ENCODE measurements around the gene DMAP1.

The DMAP1 gene

GRCh38 chr1:44240802-44241671, 27.8 kb downstream of the DMAP1 start:
- DNase-seq = no peak
- TF ChIP-seq CTCF (IDR thresholded peaks at IDR 0.05; ENCODE audit: low read length) (no peak), EZH2 (optimal IDR thresholded peaks at IDR 0.05; ENCODE audit: low read depth, low read length) (no peak)

GRCh38 chr1:44242746-44243145, 29.5 kb downstream of the DMAP1 start:
- Histone ChIP-seq H3K9ac (ENCODE audit: low read length) (no peak overlapping the region), H3K9me3 (replicated peaks; ENCODE audit: insufficient read depth, low read length) (no peaks in the 10 kb centered on the region), H3K4me2 (ENCODE audit: low read depth, low read length) (no peak overlapping the region), H3K27ac (ENCODE audit: low read length) (no peak overlapping the region), H3K36me3 (replicated peaks; ENCODE audit: insufficient read depth, low read length) (no peaks in the 10 kb centered on the region), H3K9me2 (replicated peaks; ENCODE audit: insufficient read depth, low read length) (no peaks in the 10 kb centered on the region), H3F3A (ENCODE audit: insufficient read depth, low read length) (no peaks in the 10 kb centered on the region), H3K4me1 (ENCODE audit: low read length) (no peaks in the 10 kb centered on the region), H2AFZ (ENCODE audit: low read length) (no peak overlapping the region), H3K27me3 (replicated peaks; ENCODE audit: insufficient read depth, low read length) (no peaks in the 10 kb centered on the region), H4K20me1 (ENCODE audit: insufficient read depth, low read length) (no peaks in the 10 kb centered on the region), H3K4me3 (ENCODE audit: low read length) (no peak overlapping the region), H3K79me2 (ENCODE audit: low read length) (no peaks in the 10 kb centered on the region)
- TF ChIP-seq EZH2 (optimal IDR thresholded peaks at IDR 0.05; ENCODE audit: low read depth, low read length) (no peak), CTCF (IDR thresholded peaks at IDR 0.05; ENCODE audit: low read length) (no peak), EZH2phosphoT487 (IDR thresholded peaks at IDR 0.05; ENCODE audit: low read length) (no peak)
- DNase-seq = no peak

More at GRCh38 chr1:44240802-44241671, 27.8 kb downstream of the DMAP1 start:
- H3F3A ChIP-seq (ENCODE audit: insufficient read depth, low read length) = no peaks in the 10 kb centered on the region
- no peaks in the 10 kb centered on the region for H4K20me1 ChIP-seq (ENCODE audit: insufficient read depth, low read length)
- no peaks in the 10 kb centered on the region for H3K36me3 ChIP-seq (replicated peaks; ENCODE audit: insufficient read depth, low read length)
- no peaks in the 10 kb centered on the region for H3K27me3 ChIP-seq (replicated peaks; ENCODE audit: insufficient read depth, low read length)
- no peaks in the 10 kb centered on the region for H3K4me1 ChIP-seq (ENCODE audit: low read length)
- H3K27ac ChIP-seq (ENCODE audit: low read length) = no peak overlapping the region
- H3K4me3 ChIP-seq (ENCODE audit: low read length) = no peak overlapping the region
- no peak overlapping the region for H2AFZ ChIP-seq (ENCODE audit: low read length)
- H3K9me3 ChIP-seq (replicated peaks; ENCODE audit: insufficient read depth, low read length) = no peaks in the 10 kb centered on the region
- no peak overlapping the region for H3K4me2 ChIP-seq (ENCODE audit: low read depth, low read length)
- H3K9me2 ChIP-seq (replicated peaks; ENCODE audit: insufficient read depth, low read length) = no peaks in the 10 kb centered on the region
- H3K9ac ChIP-seq (ENCODE audit: low read length) = no peak overlapping the region
- H3K79me2 ChIP-seq (ENCODE audit: low read length) = no peaks in the 10 kb centered on the region

- TF ChIP-seq CTCF (IDR thresholded peaks at IDR 0.05; ENCODE audit: low read length) (no peak), EZH2phosphoT487 (IDR thresholded peaks at IDR 0.05; ENCODE audit: low read length) (no peak), EZH2 (optimal IDR thresholded peaks at IDR 0.05; ENCODE audit: low read depth, low read length) (no peak)
Measured at GRCh38 chr1:44243782-44244495, 30.7 kb downstream of the DMAP1 start.

More at GRCh38 chr1:44243782-44244495, 30.7 kb downstream of the DMAP1 start:
- no peaks in the 10 kb centered on the region for H3F3A ChIP-seq (ENCODE audit: insufficient read depth, low read length)
- no peak overlapping the region for H3K4me3 ChIP-seq (ENCODE audit: low read length)
- H3K27me3 ChIP-seq (replicated peaks; ENCODE audit: insufficient read depth, low read length) = no peaks in the 10 kb centered on the region
- H3K4me2 ChIP-seq (ENCODE audit: low read depth, low read length) = no peak overlapping the region
- H3K27ac ChIP-seq (ENCODE audit: low read length) = no peak overlapping the region
- H3K9me3 ChIP-seq (replicated peaks; ENCODE audit: insufficient read depth, low read length) = no peaks in the 10 kb centered on the region
- H4K20me1 ChIP-seq (ENCODE audit: insufficient read depth, low read length) = no peaks in the 10 kb centered on the region
- no peak overlapping the region for H3K9ac ChIP-seq (ENCODE audit: low read length)
- H2AFZ ChIP-seq (ENCODE audit: low read length) = no peak overlapping the region
- no peaks in the 10 kb centered on the region for H3K4me1 ChIP-seq (ENCODE audit: low read length)
- no peak for DNase-seq
- no peaks in the 10 kb centered on the region for H3K36me3 ChIP-seq (replicated peaks; ENCODE audit: insufficient read depth, low read length)
- H3K79me2 ChIP-seq (ENCODE audit: low read length) = no peaks in the 10 kb centered on the region
- H3K9me2 ChIP-seq (replicated peaks; ENCODE audit: insufficient read depth, low read length) = no peaks in the 10 kb centered on the region

All from MM.1S (cell line).